Measurements from ENCODE around the gene CRABP1.
"Not testable (repeated sequence)": the region's sequence is repeated elsewhere in the genome, so short reads cannot be mapped to it uniquely, and the experiment has no call there.

CRABP1 gene

GRCh38 chr15:78380143-78380542, 40.0 kb downstream of the CRABP1 start:
- FAIRE-seq, result not testable (repeated sequence)

DNA sequence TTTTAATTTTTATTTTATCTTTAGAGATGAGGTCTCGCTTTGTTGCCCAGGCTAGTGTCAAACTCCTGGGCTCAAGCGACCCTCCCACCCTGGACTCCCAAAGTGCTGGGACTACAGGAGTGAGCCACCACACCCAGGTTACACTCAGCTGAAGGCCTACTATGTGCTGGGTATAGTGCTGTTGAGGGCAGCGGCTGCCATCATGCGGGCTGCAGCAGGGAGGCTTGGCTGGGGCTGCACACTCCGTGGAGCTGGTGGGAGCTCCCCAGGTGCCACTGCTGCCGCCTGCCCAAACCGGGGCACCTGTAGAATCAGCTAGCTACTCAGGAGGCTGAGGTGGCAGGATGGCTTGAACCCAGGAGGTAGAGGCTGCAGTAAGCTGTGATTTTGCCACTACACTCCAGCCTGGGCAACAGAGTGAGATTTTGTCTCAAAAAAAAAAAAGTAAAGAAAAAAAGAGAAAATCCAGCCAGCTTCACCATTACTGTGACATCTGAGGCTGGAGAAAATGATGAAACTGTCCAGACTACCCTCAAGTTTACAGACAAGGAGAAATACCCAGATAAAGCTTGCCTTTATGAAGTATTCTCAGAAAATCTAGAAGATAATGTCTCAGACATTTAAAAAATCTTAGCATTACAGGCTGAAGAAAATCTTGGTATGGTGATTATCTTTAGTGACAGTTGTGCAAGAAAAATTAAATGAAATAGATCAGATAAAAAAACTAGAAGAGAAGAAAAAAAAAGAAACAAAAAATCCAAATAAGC, 42.1 kb downstream of the CRABP1 start:
- FAIRE-seq, result no peak

GRCh38 chr15:78384651-78385050, 44.5 kb downstream of the CRABP1 start:
- no peak for FAIRE-seq

GRCh38 chr15:78387246-78388037, 47.3 kb downstream of the CRABP1 start:
- no peak for FAIRE-seq

DNA sequence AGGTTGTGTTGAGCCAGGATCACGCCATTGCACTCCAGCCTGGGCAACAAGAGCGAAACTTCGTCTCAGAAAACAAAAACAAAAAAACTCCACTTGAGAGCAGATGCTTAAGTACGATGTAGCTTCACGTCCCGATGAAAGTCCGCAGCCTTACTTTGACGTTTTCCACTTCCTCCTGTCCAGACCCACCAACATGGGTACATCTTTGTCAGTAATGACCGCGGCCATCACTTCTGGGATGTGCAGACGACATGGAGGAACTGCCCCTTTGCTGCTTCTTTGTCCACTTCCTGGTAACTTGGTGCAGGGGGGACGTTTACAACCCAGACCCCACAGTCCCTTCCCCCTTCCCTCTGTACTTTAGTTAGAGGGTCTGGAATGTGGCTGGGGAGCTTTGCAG, 48.7 kb downstream of the CRABP1 start:
- no peak for FAIRE-seq

GRCh38 chr15:78389322-78389721, 49.2 kb downstream of the CRABP1 start:
- no peak for FAIRE-seq

- FAIRE-seq, result no peak
Observed at GRCh38 chr15:78389738-78390137, 49.6 kb downstream of the CRABP1 start.

DNA sequence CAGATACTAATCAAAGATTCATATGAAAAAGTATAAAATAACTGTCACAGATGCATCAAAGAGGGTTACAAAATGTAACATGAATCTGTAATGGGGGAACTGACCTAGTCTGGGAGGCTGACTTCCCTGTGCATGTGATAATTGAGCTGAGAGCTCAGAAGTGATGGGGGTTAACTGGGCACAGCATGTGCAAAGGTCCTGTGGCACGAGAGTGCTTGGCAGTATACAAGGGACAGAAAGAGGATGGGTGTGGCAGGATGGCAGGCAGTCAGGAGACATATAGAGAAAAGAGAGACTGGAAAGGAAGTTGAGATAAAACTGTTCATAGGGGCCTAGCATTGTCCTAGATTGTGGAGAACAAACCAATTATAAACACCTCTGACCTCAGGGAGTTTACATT, 50.1 kb downstream of the CRABP1 start:
- FAIRE-seq, result no peak

DNA sequence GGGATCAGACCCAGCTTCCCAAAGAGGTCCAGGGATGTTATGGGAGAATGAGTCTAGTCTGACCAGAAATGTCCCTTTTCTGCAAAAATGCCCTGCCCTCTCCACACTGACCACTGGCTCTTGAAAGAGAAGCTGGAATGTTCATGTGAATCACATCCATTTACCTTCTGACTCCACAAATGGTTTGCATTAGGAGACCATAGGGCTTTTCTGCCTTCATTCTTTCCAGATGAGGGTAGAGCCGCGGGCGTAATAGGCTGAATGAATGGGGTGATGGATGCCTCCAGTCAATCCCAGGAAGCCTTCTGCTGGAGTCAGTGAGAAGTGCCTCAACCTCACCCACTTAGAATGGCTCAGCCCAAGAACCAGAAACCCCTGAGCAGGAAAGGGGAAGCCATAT, 50.7 kb downstream of the CRABP1 start:
- no peak for FAIRE-seq

GRCh38 chr15:78391781-78392180, 51.6 kb downstream of the CRABP1 start:
- FAIRE-seq, result no peak

- FAIRE-seq, result no peak
Observed at GRCh38 chr15:78392430-78392829, 52.3 kb downstream of the CRABP1 start.

- no peak for FAIRE-seq
Observed at GRCh38 chr15:78393137-78393536, 53.0 kb downstream of the CRABP1 start.

DNA sequence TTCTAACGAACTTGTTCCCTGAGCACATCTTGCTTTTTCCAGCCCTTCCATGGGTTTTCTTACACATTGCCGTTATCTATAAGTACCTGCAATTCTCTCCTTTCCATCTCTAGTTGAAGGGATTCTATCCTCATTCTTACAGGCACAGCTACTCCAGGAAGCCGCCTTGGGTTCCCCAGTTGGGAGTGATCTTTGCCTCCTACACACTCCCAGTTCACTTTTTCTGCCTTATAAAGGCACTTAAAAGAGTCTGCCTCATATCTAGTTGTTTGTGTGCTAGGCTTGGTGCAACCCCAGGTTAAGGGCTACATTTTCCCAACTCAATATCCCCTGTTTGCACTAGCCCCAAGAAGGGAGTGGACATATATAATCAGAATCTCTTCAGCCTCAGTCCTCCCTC, 53.9 kb downstream of the CRABP1 start:
- no peak for FAIRE-seq

- no peak for FAIRE-seq
Observed at GRCh38 chr15:78394981-78395616, 54.9 kb downstream of the CRABP1 start.

GRCh38 chr15:78396186-78396814, 56.1 kb downstream of the CRABP1 start:
- FAIRE-seq, result no peak

GRCh38 chr15:78396976-78397375, 56.8 kb downstream of the CRABP1 start:
- no peak for FAIRE-seq

- FAIRE-seq, result no peak
Observed at GRCh38 chr15:78397382-78397781, 57.2 kb downstream of the CRABP1 start.
